SK-N-SH treated with all-trans-retinoic acid at 6 μM for 48 hours (cell line): ENCODE results near the gene KCNH4.

Experiments
- TOX ChIP-seq: fragments of 250-450 bp; sonication (Bioruptor Pico); IDR thresholded peaks from 2 replicates; pipeline ENCODE4 v1.8.0; 2021; ENCODE audit warnings: mild to moderate bottlenecking, moderate library complexity, borderline replicate concordance
- TSHZ2 ChIP-seq: fragments of 250-450 bp; sonication (Bioruptor Pico); IDR thresholded peaks from 2 replicates; pipeline ENCODE4 v1.5.0; 2020; ENCODE audit warnings: mild to moderate bottlenecking, moderate library complexity
- ZFP30 ChIP-seq: fragments of 450-650 bp; formaldehyde crosslinking; IDR thresholded peaks from 2 replicates; pipeline ENCODE4 v1.5.0; 2022; ENCODE audit warnings: mild to moderate bottlenecking, moderate library complexity
- ZNF8 ChIP-seq: fragments of 450-650 bp; formaldehyde crosslinking; IDR thresholded peaks from 2 replicates; pipeline ENCODE4 v1.5.0; 2020; ENCODE audit warnings: mild to moderate bottlenecking, moderate library complexity
- TF ChIP-seq, protein P1 (sequence below): fragments of 250-450 bp; sonication (Bioruptor Pico); IDR thresholded peaks from 2 replicates; pipeline ENCODE4 v1.5.1; 2020; ENCODE audit warnings: low read depth, mild to moderate bottlenecking, moderate library complexity
- TF ChIP-seq, protein P2 (sequence below): fragments of 250-450 bp; sonication (Bioruptor Pico); IDR thresholded peaks from 2 replicates; pipeline ENCODE4 v1.8.0; 2020; ENCODE audit warnings: mild to moderate bottlenecking, moderate library complexity, borderline replicate concordance

GRCh38 chr17:42189651-42189965, 8.7 kb upstream of the KCNH4 start:
- no peak for TF ChIP-seq ZFP30 (CRISPR knock-in tag)
- TF ChIP-seq ZNF8 (CRISPR knock-in tag) = no peak
- TF ChIP-seq, protein P1, sequence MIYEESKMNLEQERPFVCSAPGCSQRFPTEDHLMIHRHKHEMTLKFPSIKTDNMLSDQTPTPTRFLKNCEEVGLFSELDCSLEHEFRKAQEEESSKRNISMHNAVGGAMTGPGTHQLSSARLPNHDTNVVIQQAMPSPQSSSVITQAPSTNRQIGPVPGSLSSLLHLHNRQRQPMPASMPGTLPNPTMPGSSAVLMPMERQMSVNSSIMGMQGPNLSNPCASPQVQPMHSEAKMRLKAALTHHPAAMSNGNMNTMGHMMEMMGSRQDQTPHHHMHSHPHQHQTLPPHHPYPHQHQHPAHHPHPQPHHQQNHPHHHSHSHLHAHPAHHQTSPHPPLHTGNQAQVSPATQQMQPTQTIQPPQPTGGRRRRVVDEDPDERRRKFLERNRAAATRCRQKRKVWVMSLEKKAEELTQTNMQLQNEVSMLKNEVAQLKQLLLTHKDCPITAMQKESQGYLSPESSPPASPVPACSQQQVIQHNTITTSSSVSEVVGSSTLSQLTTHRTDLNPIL (CRISPR knock-in tag) = no peak
- no peak for TF ChIP-seq TSHZ2
- no peak for TF ChIP-seq TOX (CRISPR knock-in tag)
- TF ChIP-seq, protein P2, sequence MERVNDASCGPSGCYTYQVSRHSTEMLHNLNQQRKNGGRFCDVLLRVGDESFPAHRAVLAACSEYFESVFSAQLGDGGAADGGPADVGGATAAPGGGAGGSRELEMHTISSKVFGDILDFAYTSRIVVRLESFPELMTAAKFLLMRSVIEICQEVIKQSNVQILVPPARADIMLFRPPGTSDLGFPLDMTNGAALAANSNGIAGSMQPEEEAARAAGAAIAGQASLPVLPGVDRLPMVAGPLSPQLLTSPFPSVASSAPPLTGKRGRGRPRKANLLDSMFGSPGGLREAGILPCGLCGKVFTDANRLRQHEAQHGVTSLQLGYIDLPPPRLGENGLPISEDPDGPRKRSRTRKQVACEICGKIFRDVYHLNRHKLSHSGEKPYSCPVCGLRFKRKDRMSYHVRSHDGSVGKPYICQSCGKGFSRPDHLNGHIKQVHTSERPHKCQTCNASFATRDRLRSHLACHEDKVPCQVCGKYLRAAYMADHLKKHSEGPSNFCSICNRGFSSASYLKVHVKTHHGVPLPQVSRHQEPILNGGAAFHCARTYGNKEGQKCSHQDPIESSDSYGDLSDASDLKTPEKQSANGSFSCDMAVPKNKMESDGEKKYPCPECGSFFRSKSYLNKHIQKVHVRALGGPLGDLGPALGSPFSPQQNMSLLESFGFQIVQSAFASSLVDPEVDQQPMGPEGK (CRISPR knock-in tag) = no peak
